Stomach (tissue), 9 donors: ENCODE results near the gene PDZRN3. TPM values are rescaled to one million over a fixed set of nuclear protein-coding genes. Genes with fewer than 3 reads are reported as not detected.
A peak's percentile ranks its signal among the peaks of the same experiment; 100 is the strongest.

Experiments
- DNase-seq, 2 donors: peaks; one replicate each; pipeline versions ENCODE4 v3.0.0 to v3.0.0-alpha.2; 2013 to 2019
- H3K27ac ChIP-seq, 5 donors: fragments of 200-600 bp in 4 of 5; sonication (generic) in 4 of 5; one replicate each; pipeline ENCODE4 v1.5.1; 2013 to 2019; ENCODE audit warnings: mild to moderate bottlenecking in 1 of 5, moderate library complexity in 1 of 5
- H3K27me3 ChIP-seq, 3 donors: fragments of 200-600 bp; sonication (generic); one replicate each; pipeline ENCODE4 v1.5.1; 2017 to 2019; ENCODE audit warnings: mixed run types in 1 of 3
- H3K36me3 ChIP-seq, 4 donors: fragments of 200-600 bp; sonication (generic); 1 replicate in 3 of 4; 2 replicates in 1 of 4; pipeline ENCODE4 v1.5.1; 2016 to 2019
- H3K4me1 ChIP-seq, 4 donors: fragments of 200-600 bp; sonication (generic); one replicate each; pipeline ENCODE4 v1.5.1; 2016 to 2019
- H3K4me3 ChIP-seq, 4 donors: fragments of 200-600 bp; sonication (generic) in 3 of 4; one replicate each; pipeline ENCODE4 v1.5.1; 2016 to 2019; ENCODE audit warnings: mild to moderate bottlenecking in 1 of 4
- H3K9me3 ChIP-seq, 4 donors: fragments of 200-600 bp; sonication (generic); one replicate each; pipeline ENCODE4 v1.5.1; 2016 to 2019
- CTCF ChIP-seq, 7 experiments: fragments of 450-650 bp in 4 of 7; fragments of 200-600 bp in 3 of 7; sonication (generic) in 3 of 7; IDR thresholded peaks; one replicate each; pipeline ENCODE4 v1.5.1; 2016 to 2019; ENCODE audit warnings: antibody characterized with exemption in 7 of 7, control low read depth in 2 of 7, mild to moderate bottlenecking in 1 of 7
- EP300 ChIP-seq: sonication (generic); formaldehyde crosslinking; IDR thresholded peaks from one replicate; pipeline ENCODE4 v1.6.1; 2017; ENCODE audit warnings: antibody characterized with exemption
- POLR2A ChIP-seq, 4 donors: fragments of 450-650 bp; IDR thresholded peaks; one replicate each; pipeline ENCODE4 v1.6.1; 2016; ENCODE audit warnings: antibody characterized with exemption in 4 of 4, control low read depth in 2 of 4, mild to moderate bottlenecking in 1 of 4, moderate library complexity in 1 of 4
- POLR2AphosphoS5 ChIP-seq, 3 donors: sonication (generic); formaldehyde crosslinking; IDR thresholded peaks; one replicate each; pipeline ENCODE4 v1.6.1; 2016; ENCODE audit warnings: antibody characterized with exemption in 3 of 3
- WGBS, 5 donors: extraction: QIAGEN DNeasy Blood & Tissue Kit in 3 of 5; methylation state at CpG; one replicate each; pipeline versions ENCODE4 v1.1.5 to v1.1.7; 2013 to 2018; 5-methylcytosine and 5-hydroxymethylcytosine counted together
- intact Hi-C: fragments of 100-400 bp; cut with DNase I; formaldehyde crosslinking; loops from one replicate; pipeline ENCODE4 v1.15.1; 2023; ENCODE audit warnings: low total_unique reads
- polyA plus RNA-seq, 3 donors: library from polyadenylated mRNA; stranded (reverse); fragments of 200-250 nt; gene quantifications; one replicate each; pipeline ENCODE4 v1.2.3, GENCODE V29; 2013
- total RNA-seq, 5 donors: library from RNA; depleted of rRNA; stranded (reverse); fragments of >200 nt; gene quantifications; one replicate each; pipeline versions ENCODE4 v1.1.0 to v1.2.3, GENCODE V29; 2014 to 2016
- donor health status: healthy with polysubstance abuse.
- donor health status: Bipolar disorder and iron deficiency.
- donor health status: healthy.

Gene PDZRN3
- total and polyA plus RNA-seq, 8 donors: 21.9 to 174 (median 63.0) TPM

GRCh38 chr3:73575519-73575918 lies 49.2 kb downstream of the PDZRN3 start:
- no peak for DNase-seq
- no peak overlapping the region for H3K4me3 ChIP-seq

GRCh38 chr3:73573204-73573603 lies 51.5 kb downstream of the PDZRN3 start:
- Histone ChIP-seq H3K4me1 (peaks cover 0 to 74% (median 34%) of the 10 kb centered on the region in 4 donors), H3K36me3 (no peaks in the 10 kb centered on the region), H3K27ac (peak overlapping the region in 2 of 5 donors; percentile 56), H3K9me3 (no peaks in the 10 kb centered on the region), H3K4me3 (no peak overlapping the region), H3K27me3 (no peaks in the 10 kb centered on the region)
- TF ChIP-seq POLR2AphosphoS5 (IDR thresholded peaks at IDR 0.05) (no peak), EP300 (no peak), CTCF (IDR thresholded peaks at IDR 0.05) (no peak), POLR2A (IDR thresholded peaks at IDR 0.05) (no peak)
- intact Hi-C loops: no loop called here
- 76 to 91% (median 88%) methylated on average over 2 of the region's 2 CpGs for WGBS, 5 donors
- DNase-seq: no peak

More at GRCh38 chr3:73575519-73575918, 49.2 kb downstream of the PDZRN3 start:
- no peaks in the 10 kb centered on the region for H3K27me3 ChIP-seq
- 37 to 66% (median 62%) methylated on average over 2 of the region's 2 CpGs for WGBS, 5 donors
- no peaks in the 10 kb centered on the region for H3K36me3 ChIP-seq
- H3K9me3 ChIP-seq: no peaks in the 10 kb centered on the region
- TF ChIP-seq CTCF (IDR thresholded peaks at IDR 0.05) (no peak), POLR2A (IDR thresholded peaks at IDR 0.05) (no peak), POLR2AphosphoS5 (IDR thresholded peaks at IDR 0.05) (no peak), EP300 (no peak)
- H3K27ac ChIP-seq: no peak overlapping the region
- peaks cover 0 to 64% (median 24%) of the 10 kb centered on the region in 4 donors for H3K4me1 ChIP-seq
- intact Hi-C loops: no loop called here

GRCh38 chr3:73572368-73572767 lies 52.4 kb downstream of the PDZRN3 start:
- TF ChIP-seq POLR2A (IDR thresholded peaks at IDR 0.05): no peak
- no peak for TF ChIP-seq EP300
- TF ChIP-seq POLR2AphosphoS5 (IDR thresholded peaks at IDR 0.05): peak in 1 of 3 donors; percentile 32
- TF ChIP-seq CTCF (IDR thresholded peaks at IDR 0.05): no peak
- peak in 1 of 2 donors; percentile 43 for DNase-seq
- Histone ChIP-seq H3K4me3 (no peak overlapping the region), H3K27me3 (no peaks in the 10 kb centered on the region), H3K27ac (peak overlapping the region in 2 of 5 donors; percentile 56), H3K9me3 (no peaks in the 10 kb centered on the region), H3K4me1 (peaks cover 0 to 70% (median 37%) of the 10 kb centered on the region in 4 donors), H3K36me3 (no peaks in the 10 kb centered on the region)
- intact Hi-C loops: no loop called here
- WGBS, 5 donors: 55 to 84% (median 65%) methylated on average over 3 of the region's 3 CpGs

GRCh38 chr3:73571238-73571794 lies 53.4 kb downstream of the PDZRN3 start:
- no peak for TF ChIP-seq EP300
- no peak for TF ChIP-seq POLR2AphosphoS5 (IDR thresholded peaks at IDR 0.05)
- TF ChIP-seq CTCF (IDR thresholded peaks at IDR 0.05): no peak
- no peak for TF ChIP-seq POLR2A (IDR thresholded peaks at IDR 0.05)
- Histone ChIP-seq H3K4me1 (peaks cover 0 to 65% (median 37%) of the 10 kb centered on the region in 4 donors), H3K36me3 (no peaks in the 10 kb centered on the region), H3K27ac (peak overlapping the region in 2 of 5 donors; percentile 32 to 56), H3K4me3 (no peak overlapping the region), H3K9me3 (no peaks in the 10 kb centered on the region), H3K27me3 (no peaks in the 10 kb centered on the region)
- intact Hi-C loops: no loop called here
- 14 to 34% (median 21%) methylated on average over 10 of the region's 10 CpGs for WGBS, 5 donors
- DNase-seq: peak in 1 of 2 donors; percentile 28
